ENCODE measurements around the gene LRRC3C. TPM values are rescaled to one million over a fixed set of nuclear protein-coding genes. Genes with fewer than 3 reads are reported as not detected.

The LRRC3C gene
- total and polyA plus RNA-seq, 11 donors: not detected

- WGBS, 4 donors: 76 to 90% (median 86%) methylated on average over 5 of the region's 5 CpGs
- no peaks in the 10 kb centered on the region for H3K9me3 ChIP-seq
- peaks cover 0 to 56% (median 44%) of the 10 kb centered on the region in 9 donors for H3K36me3 ChIP-seq
- peak overlapping the region in 1 of 12 donors; percentile 37 for H3K27ac ChIP-seq
- no peak for ATAC-seq
- H3K4me3 ChIP-seq: no peak overlapping the region
- intact Hi-C loops (cut with DNase I): loop anchor here in 3 of 10 donors (5.0 to 10.0 kb wide), 3 partner anchors 36 to 57 kb away; partner anchors contain the start of genes IKZF3 (in 1 of the 3) and ZPBP2 (in 1 of the 3)
- H3K4me1 ChIP-seq: peaks cover 0 to 66% (median 23%) of the 10 kb centered on the region in 12 donors
- H3K27me3 ChIP-seq: no peaks in the 10 kb centered on the region
- DNase-seq: no peak
- TF ChIP-seq CTCF (IDR thresholded peaks at IDR 0.05): no peak
- no peak for TF ChIP-seq POLR2A (IDR thresholded peaks at IDR 0.05)
Observed at GRCh38 chr17:39921323-39921722, 6.2 kb upstream of the LRRC3C start.

- peak overlapping the region in 1 of 12 donors; percentile 37 for H3K27ac ChIP-seq
- ATAC-seq: no peak
Observed at GRCh38 chr17:39922006-39922405, 5.5 kb upstream of the LRRC3C start.

GRCh38 chr17:39923230-39923629 lies 4.3 kb upstream of the LRRC3C start:
- WGBS, 4 donors: 80 to 91% (median 86%) methylated on average over 6 of the region's 6 CpGs
- intact Hi-C loops (cut with DNase I): loop anchor here in 3 of 10 donors (5.0 to 10.0 kb wide), 3 partner anchors 34 to 58 kb away; partner anchors contain the start of genes IKZF3 (in 1 of the 3) and ZPBP2 (in 1 of the 3)
- Histone ChIP-seq H3K4me1 (peaks cover 0 to 75% (median 30%) of the 10 kb centered on the region in 12 donors), H3K27me3 (no peaks in the 10 kb centered on the region), H3K27ac (no peak overlapping the region), H3K36me3 (peaks cover 0 to 55% (median 44%) of the 10 kb centered on the region in 9 donors), H3K9me3 (no peaks in the 10 kb centered on the region), H3K4me3 (no peak overlapping the region)
- DNase-seq (no peak), ATAC-seq (no peak)
- no peak for TF ChIP-seq CTCF (IDR thresholded peaks at IDR 0.05)
- TF ChIP-seq POLR2A (IDR thresholded peaks at IDR 0.05): no peak

More at GRCh38 chr17:39922006-39922405, 5.5 kb upstream of the LRRC3C start:
- TF ChIP-seq CTCF (IDR thresholded peaks at IDR 0.05) (no peak), POLR2A (IDR thresholded peaks at IDR 0.05) (no peak)
- Histone ChIP-seq H3K9me3 (no peaks in the 10 kb centered on the region), H3K36me3 (peaks cover 0 to 56% (median 44%) of the 10 kb centered on the region in 9 donors), H3K4me3 (no peak overlapping the region), H3K4me1 (peaks cover 0 to 71% (median 29%) of the 10 kb centered on the region in 12 donors), H3K27me3 (no peaks in the 10 kb centered on the region)
- DNase-seq: no peak
- WGBS, 4 donors: 95 to 100% (median 97%) methylated on average over 6 of the region's 6 CpGs
- intact Hi-C loops (cut with DNase I): loop anchor here in 3 of 10 donors (5.0 to 10.0 kb wide), 3 partner anchors 35 to 57 kb away; partner anchors contain the start of genes IKZF3 (in 1 of the 3) and ZPBP2 (in 1 of the 3)

DNA sequence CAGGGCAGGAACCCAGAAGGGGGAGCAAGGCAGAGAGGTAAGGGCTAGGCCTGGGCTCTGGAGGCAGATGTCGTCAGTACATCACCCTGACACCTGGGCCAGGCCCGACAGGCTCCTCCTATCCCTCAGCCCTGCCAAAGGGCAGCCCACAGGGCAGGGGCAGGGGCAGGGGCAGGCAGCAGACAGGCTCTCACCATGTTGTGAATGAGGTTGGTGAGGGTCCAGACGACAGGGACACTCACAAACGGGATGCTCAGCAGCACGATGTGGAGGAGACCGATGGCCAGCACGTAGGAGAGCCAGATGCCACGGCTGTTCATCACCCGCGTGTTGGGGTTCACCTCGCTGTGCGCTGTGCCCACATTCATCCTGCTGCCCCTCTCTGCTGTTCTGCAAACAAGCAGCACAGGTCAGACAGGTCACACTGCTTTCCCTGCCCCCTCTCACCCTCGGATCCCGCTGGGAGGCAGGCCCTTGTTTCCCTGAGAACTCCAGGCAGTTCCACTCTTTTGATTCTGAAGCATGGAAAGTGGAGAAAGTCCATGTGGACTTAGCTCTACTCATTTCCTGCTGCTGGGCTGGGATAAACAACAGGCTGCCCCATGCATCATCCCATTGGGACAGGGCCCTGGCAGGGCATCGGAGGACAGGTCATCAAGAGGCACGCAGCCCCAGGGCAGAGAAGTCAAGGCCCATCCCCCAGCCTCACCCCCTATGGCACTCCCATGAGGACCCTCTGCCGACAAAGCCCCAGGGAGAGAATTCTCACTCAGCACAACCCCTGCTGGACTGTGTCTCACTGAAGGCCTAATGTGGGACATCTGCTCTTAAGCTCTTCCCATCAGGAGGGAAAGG lies 3.5 kb upstream of the LRRC3C start:
- WGBS, 4 donors: 68 to 78% (median 74%) methylated on average over 16 to 17 of the region's 17 CpGs
- Histone ChIP-seq H3K27ac (peak overlapping the region in 3 of 12 donors; percentile 20 to 92 (median 39)), H3K36me3 (peaks cover 0 to 48% (median 39%) of the 10 kb centered on the region in 9 donors), H3K4me3 (no peak overlapping the region), H3K9me3 (no peaks in the 10 kb centered on the region), H3K4me1 (peaks cover 6 to 79% (median 39%) of the 10 kb centered on the region in 12 donors), H3K27me3 (no peaks in the 10 kb centered on the region)
- intact Hi-C loops (cut with DNase I): loop anchor here in 3 of 10 donors (5.0 to 10.0 kb wide), 3 partner anchors 33 to 59 kb away; partner anchors contain the start of genes IKZF3 (in 1 of the 3) and ZPBP2 (in 1 of the 3)
- no peak for ATAC-seq
- DNase-seq: peak in 1 of 5 donors; percentile 55
- TF ChIP-seq CTCF (IDR thresholded peaks at IDR 0.05): peak in 1 of 12 donors; percentile 14
- no peak for TF ChIP-seq POLR2A (IDR thresholded peaks at IDR 0.05)
